Tibial artery (tissue), 4 donors: ENCODE data around the gene SIK2.

ENCODE experiments used
- DNase-seq, 2 donors: peaks; one replicate each; pipeline ENCODE4 v3.0.0-alpha.2; 2019
- H3K27ac ChIP-seq, 2 donors: fragments of 200-600 bp; sonication (generic) in 1 of 2; 1 replicate in 1 of 2; 2 replicates in 1 of 2; pipeline ENCODE4 v1.5.1; 2018 to 2019; ENCODE audit warnings: mild to moderate bottlenecking in 1 of 2
- H3K27me3 ChIP-seq, 2 donors: fragments of 200-600 bp; sonication (generic) in 1 of 2; one replicate each; pipeline versions ENCODE4 v1.5.1 to v1.6.0; 2016 to 2019
- H3K36me3 ChIP-seq, 3 donors: fragments of 200-600 bp; sonication (generic) in 2 of 3; one replicate each; pipeline ENCODE4 v1.5.1; 2016 to 2019; ENCODE audit warnings: mild to moderate bottlenecking in 2 of 3
- H3K4me1 ChIP-seq, 4 donors: fragments of 200-600 bp; sonication (generic) in 2 of 4; 1 replicate in 3 of 4; 2 replicates in 1 of 4; pipeline ENCODE4 v1.5.1; 2016 to 2019
- H3K4me3 ChIP-seq, 2 donors: fragments of 200-600 bp; sonication (generic) in 1 of 2; 1 replicate in 1 of 2; 2 replicates in 1 of 2; pipeline ENCODE4 v1.5.1; 2018 to 2019; ENCODE audit warnings: mild to moderate bottlenecking in 2 of 2
- H3K9me3 ChIP-seq, 3 donors: fragments of 200-600 bp; sonication (generic) in 1 of 3; one replicate each; pipeline ENCODE4 v1.5.1; 2016 to 2019
- intact Hi-C: fragments of 100-400 bp; cut with DNase I; formaldehyde crosslinking; loops from one replicate; pipeline ENCODE4 v1.15.0; 2023; ENCODE audit warnings: low total_unique reads
- TF ChIP-seq, protein P1 (sequence below), 2 experiments: fragments of 200-600 bp in 1 of 2; fragments of 450-650 bp in 1 of 2; IDR thresholded peaks; one replicate each; pipeline ENCODE4 v1.5.1; 2017 to 2019; ENCODE audit warnings: antibody characterized with exemption in 2 of 2, mild to moderate bottlenecking in 1 of 2, moderate library complexity in 1 of 2

SIK2 gene

DNA sequence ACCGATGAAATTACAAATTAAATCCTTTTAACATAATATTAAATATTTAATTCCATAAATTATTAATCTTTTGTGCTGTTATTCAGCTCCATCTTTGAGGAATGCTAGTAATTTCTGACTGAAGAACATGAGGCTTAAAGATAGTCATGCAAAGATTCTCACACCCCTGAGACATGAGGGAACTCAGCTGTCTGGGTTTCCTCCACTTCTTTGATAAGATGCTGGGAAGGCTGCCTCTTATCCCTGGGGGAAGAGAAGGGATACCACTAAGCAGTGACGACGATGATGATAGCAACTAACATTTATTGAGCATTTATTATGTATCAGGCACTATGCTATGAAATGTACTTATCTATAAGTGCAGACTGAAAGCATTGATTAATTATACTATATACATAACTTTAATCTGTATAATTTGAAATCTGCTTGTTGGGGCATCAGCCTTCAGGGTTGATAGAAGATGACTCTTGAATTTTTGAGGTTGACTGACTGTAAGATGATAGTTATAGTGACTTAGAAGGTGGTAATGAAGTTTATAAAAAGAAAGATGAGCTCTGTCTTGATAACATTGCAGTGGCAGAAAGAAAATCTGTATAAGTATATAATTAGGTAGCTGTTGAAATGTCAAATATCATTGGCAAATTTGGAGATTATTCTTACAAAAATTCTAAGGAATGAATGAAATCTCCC, 78.4 kb downstream of the SIK2 start:
- no peak overlapping the region for H3K27ac ChIP-seq
- TF ChIP-seq, protein P1, sequence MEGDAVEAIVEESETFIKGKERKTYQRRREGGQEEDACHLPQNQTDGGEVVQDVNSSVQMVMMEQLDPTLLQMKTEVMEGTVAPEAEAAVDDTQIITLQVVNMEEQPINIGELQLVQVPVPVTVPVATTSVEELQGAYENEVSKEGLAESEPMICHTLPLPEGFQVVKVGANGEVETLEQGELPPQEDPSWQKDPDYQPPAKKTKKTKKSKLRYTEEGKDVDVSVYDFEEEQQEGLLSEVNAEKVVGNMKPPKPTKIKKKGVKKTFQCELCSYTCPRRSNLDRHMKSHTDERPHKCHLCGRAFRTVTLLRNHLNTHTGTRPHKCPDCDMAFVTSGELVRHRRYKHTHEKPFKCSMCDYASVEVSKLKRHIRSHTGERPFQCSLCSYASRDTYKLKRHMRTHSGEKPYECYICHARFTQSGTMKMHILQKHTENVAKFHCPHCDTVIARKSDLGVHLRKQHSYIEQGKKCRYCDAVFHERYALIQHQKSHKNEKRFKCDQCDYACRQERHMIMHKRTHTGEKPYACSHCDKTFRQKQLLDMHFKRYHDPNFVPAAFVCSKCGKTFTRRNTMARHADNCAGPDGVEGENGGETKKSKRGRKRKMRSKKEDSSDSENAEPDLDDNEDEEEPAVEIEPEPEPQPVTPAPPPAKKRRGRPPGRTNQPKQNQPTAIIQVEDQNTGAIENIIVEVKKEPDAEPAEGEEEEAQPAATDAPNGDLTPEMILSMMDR (IDR thresholded peaks at IDR 0.05): no peak
- intact Hi-C loops: no loop called here

DNA sequence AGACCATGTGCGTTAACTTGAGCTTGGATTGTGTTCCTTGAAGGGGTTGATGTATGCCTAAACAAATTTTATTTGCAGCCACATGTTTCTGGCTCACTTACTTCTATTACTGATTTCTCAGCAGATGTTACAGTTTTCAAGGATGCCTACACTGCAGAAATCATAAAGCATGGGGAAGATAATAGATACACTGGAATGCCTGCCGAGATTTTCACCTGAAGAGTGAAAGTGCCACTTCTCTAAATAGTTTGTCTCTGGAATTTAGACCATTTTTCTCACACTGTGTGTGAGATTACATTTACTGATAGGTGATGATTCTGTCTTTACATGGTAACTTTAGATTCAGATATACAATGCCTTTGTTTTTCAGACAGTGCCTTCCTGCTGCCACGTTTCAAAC, 81.6 kb downstream of the SIK2 start:
- no peak overlapping the region for H3K4me3 ChIP-seq
- H3K27ac ChIP-seq: no peak overlapping the region
- H3K9me3 ChIP-seq: no peaks in the 10 kb centered on the region
- intact Hi-C loops: no loop called here
- no peaks in the 10 kb centered on the region for H3K27me3 ChIP-seq
- no peak for DNase-seq
- no peaks in the 10 kb centered on the region for H3K4me1 ChIP-seq
- peaks cover 0 to 11% (median 10%) of the 10 kb centered on the region in 3 donors for H3K36me3 ChIP-seq
- TF ChIP-seq, protein P1 (IDR thresholded peaks at IDR 0.05): no peak

More for the DNA sequence above, 78.4 kb downstream of the SIK2 start:
- DNase-seq: no peak
- Histone ChIP-seq H3K27me3 (no peaks in the 10 kb centered on the region), H3K4me1 (peaks cover 0 to 12% (median 0%) of the 10 kb centered on the region in 4 donors), H3K36me3 (no peaks in the 10 kb centered on the region), H3K4me3 (no peak overlapping the region), H3K9me3 (no peaks in the 10 kb centered on the region)

DNA sequence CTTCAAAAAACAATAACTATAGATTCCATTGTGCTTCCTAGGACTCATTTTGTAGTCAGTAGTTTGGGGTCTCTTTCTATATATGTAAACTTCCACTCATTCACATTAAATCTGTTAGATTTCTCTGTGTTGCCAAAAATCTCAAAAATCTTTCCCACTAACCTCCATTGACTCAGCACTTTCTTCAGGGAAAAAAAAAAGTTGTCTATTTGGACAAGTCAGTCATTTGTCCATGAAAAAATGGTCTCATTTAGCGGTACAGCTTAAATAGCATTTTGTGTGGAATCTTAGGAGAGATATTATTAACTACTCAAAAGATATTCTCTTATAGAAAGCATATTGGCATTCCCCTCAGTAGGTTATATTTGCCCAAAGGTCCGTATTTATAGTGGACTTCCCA, 82.0 kb downstream of the SIK2 start:
- Histone ChIP-seq H3K27ac (no peak overlapping the region), H3K4me3 (no peak overlapping the region), H3K27me3 (no peaks in the 10 kb centered on the region), H3K9me3 (no peaks in the 10 kb centered on the region), H3K36me3 (peaks cover 4 to 16% (median 10%) of the 10 kb centered on the region in 3 donors), H3K4me1 (no peaks in the 10 kb centered on the region)
- intact Hi-C loops: no loop called here
- TF ChIP-seq, protein P1 (IDR thresholded peaks at IDR 0.05): no peak
- DNase-seq: no peak

DNA sequence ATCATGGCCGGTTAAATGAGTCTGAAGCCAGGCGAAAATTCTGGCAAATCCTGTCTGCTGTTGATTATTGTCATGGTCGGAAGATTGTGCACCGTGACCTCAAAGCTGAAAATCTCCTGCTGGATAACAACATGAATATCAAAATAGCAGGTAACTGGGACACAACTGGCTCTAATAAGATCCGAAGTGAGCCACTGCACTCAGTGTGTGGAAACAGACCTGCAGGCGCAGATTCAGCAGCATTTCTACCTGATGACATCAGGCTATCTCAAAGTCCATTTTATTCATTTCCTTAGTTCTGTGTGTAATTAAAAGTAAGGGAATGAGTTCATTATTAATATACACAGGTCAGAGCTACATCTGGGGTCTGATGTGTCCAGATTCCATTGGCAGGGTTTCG, 85.8 kb downstream of the SIK2 start:
- no peaks in the 10 kb centered on the region for H3K27me3 ChIP-seq
- peaks cover 4 to 17% (median 10%) of the 10 kb centered on the region in 3 donors for H3K36me3 ChIP-seq
- H3K4me1 ChIP-seq: no peaks in the 10 kb centered on the region
- H3K9me3 ChIP-seq: no peaks in the 10 kb centered on the region
- TF ChIP-seq, protein P1 (IDR thresholded peaks at IDR 0.05): no peak
- DNase-seq: no peak
- no peak overlapping the region for H3K27ac ChIP-seq
- H3K4me3 ChIP-seq: no peak overlapping the region
- intact Hi-C loops: no loop called here

DNA sequence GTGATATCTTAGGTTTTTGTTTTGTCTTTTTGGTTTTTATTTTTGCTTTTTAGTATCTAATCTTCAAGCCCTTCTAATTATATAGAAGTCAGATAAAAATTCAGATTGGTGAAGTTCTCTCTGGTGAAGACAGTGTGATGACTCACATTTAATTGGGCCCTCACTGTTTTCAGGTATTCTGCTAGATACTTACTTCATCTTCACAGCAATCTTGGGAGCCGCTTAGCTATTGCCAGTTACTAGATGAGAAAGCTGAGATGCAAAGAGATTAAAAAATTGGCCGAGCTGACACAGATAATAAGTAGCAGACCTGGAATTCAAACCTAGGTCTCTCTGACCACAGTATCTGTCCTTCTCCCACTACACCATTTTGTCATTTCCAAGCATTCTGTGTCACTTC, 88.9 kb downstream of the SIK2 start:
- H3K36me3 ChIP-seq: peaks cover 4 to 17% (median 10%) of the 10 kb centered on the region in 3 donors
- intact Hi-C loops: no loop called here
- TF ChIP-seq, protein P1 (IDR thresholded peaks at IDR 0.05): no peak

More for the DNA sequence above, 88.9 kb downstream of the SIK2 start:
- DNase-seq: no peak
- Histone ChIP-seq H3K4me1 (peaks cover 0 to 5% (median 0%) of the 10 kb centered on the region in 4 donors), H3K4me3 (no peak overlapping the region), H3K27me3 (no peaks in the 10 kb centered on the region), H3K27ac (no peak overlapping the region), H3K9me3 (no peaks in the 10 kb centered on the region)
